Measurements from ENCODE around the gene SLC49A3. TPM values are rescaled to one million over a fixed set of nuclear protein-coding genes. Genes with fewer than 3 reads are reported as not detected.

The SLC49A3 gene
- total and polyA plus RNA-seq, 2 of the 13 experiments (the other 11 are each of a cell fraction or from before 2014, with no cell fraction given): 0.07 to 0.17 TPM

- CTCF ChIA-PET (ENCODE audit: low intra/inter-chr PET ratio, low total read pairs): no interaction called here
- no peak overlapping the region for H3K4me2 ChIP-seq (ENCODE audit: low read depth, low read length)
- no peaks in the 10 kb centered on the region for H3K36me3 ChIP-seq (replicated peaks in 1 of 2; ENCODE audit: control insufficient read depth in 1 of 2, insufficient read depth in 2 of 2, low read length in 2 of 2)
- POLR2A ChIA-PET: no interaction called here
- H2AFZ ChIP-seq (ENCODE audit: low read length): no peak overlapping the region
- no peak for FAIRE-seq
- DNase-seq (ENCODE audit: low spot score): no peak
- in situ Hi-C loops (cut with HindIII; ENCODE audit: extremely low pct_ligation_motif_present, low pct_unique_long_range_greater_than_20kb): no loop called here
- H3K9ac ChIP-seq (ENCODE audit: insufficient read depth, low read depth, low read length): no peak overlapping the region
- H3K9me3 ChIP-seq (ENCODE audit: low read length): no peaks in the 10 kb centered on the region
- BruUV-seq (replicated peaks): no TSS peak
- no peak overlapping the region for H3K4me3 ChIP-seq (replicated peaks in 1 of 3; ENCODE audit: insufficient read depth in 1 of 3, low read depth in 2 of 3, low read length in 3 of 3)
- 0 out of 2 replicates have a peak, but pooled peaks have one; percentile 27 for TF ChIP-seq NR2F2 (IDR thresholded peaks at IDR 0.05; ENCODE audit: borderline replicate concordance, low read depth)
- TF ChIP-seq SRF (IDR thresholded peaks at IDR 0.05; ENCODE audit: low read depth, low read length): no peak
- TF ChIP-seq NPAS2 (CRISPR knock-in tag; IDR thresholded peaks at IDR 0.05; ENCODE audit: borderline replicate concordance): no peak
- TF ChIP-seq ZNF652 (CRISPR knock-in tag; IDR thresholded peaks at IDR 0.05; ENCODE audit: borderline replicate concordance, low read depth): no peak
- no peak for TF ChIP-seq ZFX (CRISPR knock-in tag; IDR thresholded peaks at IDR 0.05; ENCODE audit: low read depth)
- TF ChIP-seq ZNF281 (CRISPR knock-in tag; IDR thresholded peaks at IDR 0.05; ENCODE audit: borderline replicate concordance): no peak
- TF ChIP-seq SKIL (CRISPR knock-in tag; IDR thresholded peaks at IDR 0.05; ENCODE audit: borderline replicate concordance): 0 out of 2 replicates have a peak, but pooled peaks have one; percentile 16
- H3K4me1 ChIP-seq (ENCODE audit: insufficient read depth, low read length): peaks cover 55% of the 10 kb centered on the region
- no peak for ATAC-seq
- no peak overlapping the region for H3K27ac ChIP-seq (ENCODE audit: extremely low read length, insufficient read depth, low read length)
- 76% methylated on average over 11 of the region's 23 CpGs for WGBS (ENCODE audit: low lambda C conversion rate)
- H4K20me1 ChIP-seq (ENCODE audit: insufficient read depth, low read length): no peaks in the 10 kb centered on the region
- intact Hi-C loops (cut with micrococcal nuclease; ENCODE audit: unreplicated experiment): no loop called here
- H3K79me2 ChIP-seq (ENCODE audit: insufficient read depth, low read length): no peaks in the 10 kb centered on the region
- peaks cover 7 to 26% of the 10 kb centered on the region in 2 experiments for H3K27me3 ChIP-seq (ENCODE audit: control insufficient read depth in 1 of 2, insufficient read depth in 2 of 2, low read length in 2 of 2)
These were observed 31.6 kb downstream of the SLC49A3 start for GRCh38 chr4:657338-657833.
